ENCODE data around the gene CRELD2.

Gene CRELD2

GRCh38 chr22:49887702-49888101 lies 30.7 kb upstream of the CRELD2 start:
- DNase-seq (ENCODE audit: low spot score): no peak

- no peak for DNase-seq (ENCODE audit: low spot score)
Observed at GRCh38 chr22:49889071-49889470, 29.4 kb upstream of the CRELD2 start.

GRCh38 chr22:49892226-49892899 lies 26.1 kb upstream of the CRELD2 start:
- no peak for DNase-seq (ENCODE audit: low spot score)

- no peak for DNase-seq (ENCODE audit: low spot score)
Observed at GRCh38 chr22:49893025-49893424, 25.4 kb upstream of the CRELD2 start.

- no peak for DNase-seq (ENCODE audit: low spot score)
Observed at GRCh38 chr22:49894322-49895054, 23.9 kb upstream of the CRELD2 start.

- no peak for DNase-seq (ENCODE audit: low spot score)
Observed at GRCh38 chr22:49896201-49896600, 22.2 kb upstream of the CRELD2 start.

GRCh38 chr22:49897015-49897684 lies 21.3 kb upstream of the CRELD2 start:
- no peak for DNase-seq (ENCODE audit: low spot score)

- no peak for DNase-seq (ENCODE audit: low spot score)
Observed at GRCh38 chr22:49899530-49899929, 18.9 kb upstream of the CRELD2 start.

GRCh38 chr22:49900441-49901230 lies 17.8 kb upstream of the CRELD2 start:
- DNase-seq (ENCODE audit: low spot score): no peak

- DNase-seq (ENCODE audit: low spot score): no peak
Observed at GRCh38 chr22:49901457-49901856, 17.0 kb upstream of the CRELD2 start.

GRCh38 chr22:49903322-49904039 lies 15.0 kb upstream of the CRELD2 start:
- DNase-seq (ENCODE audit: low spot score): no peak

GRCh38 chr22:49904040-49904369 lies 14.4 kb upstream of the CRELD2 start:
- no peak for DNase-seq (ENCODE audit: low spot score)

GRCh38 chr22:49905465-49905864 lies 13.0 kb upstream of the CRELD2 start:
- no peak for DNase-seq (ENCODE audit: low spot score)

GRCh38 chr22:49906071-49906798 lies 12.2 kb upstream of the CRELD2 start:
- no peak for DNase-seq (ENCODE audit: low spot score)

GRCh38 chr22:49906799-49907290 lies 11.6 kb upstream of the CRELD2 start:
- DNase-seq (ENCODE audit: low spot score): no peak

- DNase-seq (ENCODE audit: low spot score): no peak
Observed at GRCh38 chr22:49907807-49908206, 10.6 kb upstream of the CRELD2 start.

- no peak for DNase-seq (ENCODE audit: low spot score)
Observed at GRCh38 chr22:49909476-49910205, 8.8 kb upstream of the CRELD2 start.

GRCh38 chr22:49910229-49911155 lies 7.9 kb upstream of the CRELD2 start:
- DNase-seq (ENCODE audit: low spot score): no peak
